BJ (cell line): ENCODE measurements around the gene MGMT. TPM values are rescaled to one million over a fixed set of nuclear protein-coding genes. Genes with fewer than 3 reads are reported as not detected.

Experiments
- CTCF ChIA-PET: fragments of 350-600 bp; formaldehyde crosslinking; extraction: SDS; loops from one replicate; lab custom pipeline; 2021; ENCODE audit warnings: antibody characterized with exemption, inconsistent platforms; lab: Yijun Ruan, JAX
- POLR2A ChIA-PET: fragments of 300-600 bp; sonication (Branson Sonifier 250); formaldehyde crosslinking; extraction: SDS; loops from one replicate; lab custom pipeline; 2021; ENCODE audit warnings: antibody characterized with exemption; lab: Charles Lee
- DNase-seq: peaks from one replicate; pipeline ENCODE4 v3.0.0-alpha.2; 2011; ENCODE audit warnings: low read depth
- H3K27me3 ChIP-seq: 2 replicates; pipeline ENCODE4 v1.6.0; 2011; ENCODE audit warnings: low read length; ENCODE audit not compliant: control insufficient read depth, insufficient read depth
- H3K36me3 ChIP-seq: 2 replicates; pipeline ENCODE4 v1.5.1; 2011; ENCODE audit warnings: low read length; ENCODE audit not compliant: control insufficient read depth, insufficient read depth
- H3K4me3 ChIP-seq: 2 replicates; pipeline ENCODE4 v1.5.1; 2011; ENCODE audit warnings: low read depth, mild to moderate bottlenecking, control low read depth, low read length
- polyA plus RNA-seq: library from polyadenylated mRNA; depleted of rRNA; stranded (reverse); fragments of >200 nt; gene quantifications from 2 replicates; pipeline ENCODE4 v1.2.3, GENCODE V29; 2011
- TF ChIP-seq, protein P1 (sequence below): IDR thresholded peaks from 2 replicates; pipeline ENCODE4 v1.5.1; 2011; ENCODE audit warnings: low read depth, mild to moderate bottlenecking, control low read depth, inconsistent platforms, low read length, moderate library complexity; ENCODE audit not compliant: insufficient read depth

MGMT gene
- polyA plus RNA-seq, 1 experiment = 21.0 TPM

DNA sequence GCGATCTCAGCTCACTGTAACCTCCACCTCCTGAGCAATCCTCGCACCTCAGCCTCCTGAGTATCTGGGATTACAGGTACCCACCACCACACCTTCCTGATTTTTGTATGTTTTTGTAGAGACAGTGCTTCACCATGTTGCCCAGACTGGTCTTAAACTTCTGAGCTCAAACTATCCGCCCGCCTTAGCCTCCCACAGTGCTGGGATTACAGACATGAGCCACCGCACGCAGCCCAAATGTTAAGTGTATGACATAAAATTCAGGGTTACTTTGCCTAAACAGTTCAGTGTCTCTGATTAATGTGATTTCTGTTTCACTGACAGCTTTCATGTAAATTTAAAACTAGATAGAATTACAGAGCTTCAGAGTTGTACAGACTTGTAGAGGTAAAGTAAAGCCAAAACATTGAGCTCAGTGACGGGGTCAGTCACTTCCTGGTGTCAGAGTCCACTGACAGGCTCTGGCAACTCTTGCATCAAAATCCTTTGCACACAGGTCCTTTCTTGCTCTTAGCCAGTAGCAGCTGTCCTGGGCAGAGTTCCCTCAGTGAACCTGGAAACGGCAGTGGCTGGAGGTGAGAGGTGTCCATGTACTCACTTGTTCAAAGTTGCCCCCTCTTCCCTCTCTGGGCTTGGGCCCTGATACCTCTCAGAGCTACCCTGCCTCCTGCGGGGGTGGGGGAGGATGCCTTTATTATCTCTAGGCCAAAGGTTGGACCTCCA, 33.7 kb downstream of the MGMT start:
- TF ChIP-seq, protein P1, sequence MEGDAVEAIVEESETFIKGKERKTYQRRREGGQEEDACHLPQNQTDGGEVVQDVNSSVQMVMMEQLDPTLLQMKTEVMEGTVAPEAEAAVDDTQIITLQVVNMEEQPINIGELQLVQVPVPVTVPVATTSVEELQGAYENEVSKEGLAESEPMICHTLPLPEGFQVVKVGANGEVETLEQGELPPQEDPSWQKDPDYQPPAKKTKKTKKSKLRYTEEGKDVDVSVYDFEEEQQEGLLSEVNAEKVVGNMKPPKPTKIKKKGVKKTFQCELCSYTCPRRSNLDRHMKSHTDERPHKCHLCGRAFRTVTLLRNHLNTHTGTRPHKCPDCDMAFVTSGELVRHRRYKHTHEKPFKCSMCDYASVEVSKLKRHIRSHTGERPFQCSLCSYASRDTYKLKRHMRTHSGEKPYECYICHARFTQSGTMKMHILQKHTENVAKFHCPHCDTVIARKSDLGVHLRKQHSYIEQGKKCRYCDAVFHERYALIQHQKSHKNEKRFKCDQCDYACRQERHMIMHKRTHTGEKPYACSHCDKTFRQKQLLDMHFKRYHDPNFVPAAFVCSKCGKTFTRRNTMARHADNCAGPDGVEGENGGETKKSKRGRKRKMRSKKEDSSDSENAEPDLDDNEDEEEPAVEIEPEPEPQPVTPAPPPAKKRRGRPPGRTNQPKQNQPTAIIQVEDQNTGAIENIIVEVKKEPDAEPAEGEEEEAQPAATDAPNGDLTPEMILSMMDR = no peak
- ChIA-PET CTCF (no interaction called here), POLR2A (no interaction called here)
- no peaks in the 10 kb centered on the region for H3K27me3 ChIP-seq
- H3K36me3 ChIP-seq = peaks cover 1% of the 10 kb centered on the region; the same call in 1 of the 2 replicates
- no peak overlapping the region for H3K4me3 ChIP-seq
- DNase-seq = no peak

DNA sequence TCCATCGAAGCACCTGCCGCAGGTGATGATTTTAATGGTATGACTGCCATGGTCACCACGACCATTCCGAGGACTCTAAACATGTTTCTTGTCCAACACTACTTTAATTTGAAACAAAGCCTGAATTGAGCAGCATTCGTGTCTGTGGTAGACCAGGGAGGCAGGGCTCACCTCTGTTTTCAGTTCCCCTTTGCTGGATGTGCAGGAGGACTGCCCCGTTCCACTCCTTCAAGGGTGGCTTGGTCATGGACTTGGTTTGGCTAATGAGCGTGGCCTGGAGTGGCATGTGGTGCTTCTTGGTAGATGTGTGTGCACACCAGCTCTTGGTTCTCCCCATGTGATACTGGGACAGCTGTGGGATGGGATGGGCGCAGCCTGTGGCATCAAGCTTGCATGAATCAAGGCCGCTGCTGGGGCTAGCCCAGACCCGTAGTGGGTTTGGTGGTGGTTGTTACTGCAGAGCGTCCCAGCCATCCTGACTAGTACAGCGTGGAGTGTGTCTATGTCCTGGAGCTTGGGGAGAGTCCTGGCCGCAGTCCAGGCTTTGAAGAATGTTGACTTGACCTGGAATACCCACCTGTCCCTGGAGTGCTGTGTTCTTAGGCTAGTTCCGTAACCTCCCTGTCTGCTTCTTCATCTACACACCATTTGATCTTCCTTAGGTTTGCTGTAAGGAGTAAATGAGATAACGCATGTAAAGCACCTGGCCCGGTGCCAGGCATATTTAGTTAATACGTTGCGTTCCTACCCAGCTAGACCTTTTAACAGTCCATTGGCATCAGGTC, 34.8 kb downstream of the MGMT start:
- peaks cover 1% of the 10 kb centered on the region; the same call in 1 of the 2 replicates for H3K36me3 ChIP-seq
- no peak overlapping the region for H3K4me3 ChIP-seq
- POLR2A ChIA-PET = no interaction called here
- CTCF ChIA-PET = no interaction called here
- H3K27me3 ChIP-seq = no peaks in the 10 kb centered on the region
- no peak for DNase-seq
- TF ChIP-seq, protein P1 = no peak

DNA sequence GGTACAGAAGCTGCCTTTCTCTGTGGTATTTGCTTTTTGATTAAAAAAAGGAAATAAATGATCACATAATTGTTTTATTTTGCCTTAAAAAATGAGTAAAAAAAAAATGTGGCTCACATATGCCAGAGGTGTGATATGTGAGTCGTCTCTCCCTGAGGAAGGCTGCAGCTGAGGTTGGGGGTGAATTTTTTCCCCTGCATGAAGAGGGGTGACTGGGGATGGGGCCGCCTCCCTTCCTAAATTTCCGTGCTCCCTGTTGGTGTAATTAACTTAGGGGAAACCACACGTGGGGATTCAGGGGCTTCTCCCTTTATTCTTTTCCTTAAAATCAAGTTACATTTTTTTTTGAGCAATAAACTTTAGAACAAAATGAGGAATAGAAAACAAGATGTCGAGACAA, 35.4 kb downstream of the MGMT start:
- Histone ChIP-seq H3K36me3 (peaks cover 1% of the 10 kb centered on the region; the same call in 1 of the 2 replicates), H3K27me3 (no peaks in the 10 kb centered on the region), H3K4me3 (no peak overlapping the region)
- ChIA-PET POLR2A (no interaction called here), CTCF (no interaction called here)
- TF ChIP-seq, protein P1 = no peak
- DNase-seq = no peak

DNA sequence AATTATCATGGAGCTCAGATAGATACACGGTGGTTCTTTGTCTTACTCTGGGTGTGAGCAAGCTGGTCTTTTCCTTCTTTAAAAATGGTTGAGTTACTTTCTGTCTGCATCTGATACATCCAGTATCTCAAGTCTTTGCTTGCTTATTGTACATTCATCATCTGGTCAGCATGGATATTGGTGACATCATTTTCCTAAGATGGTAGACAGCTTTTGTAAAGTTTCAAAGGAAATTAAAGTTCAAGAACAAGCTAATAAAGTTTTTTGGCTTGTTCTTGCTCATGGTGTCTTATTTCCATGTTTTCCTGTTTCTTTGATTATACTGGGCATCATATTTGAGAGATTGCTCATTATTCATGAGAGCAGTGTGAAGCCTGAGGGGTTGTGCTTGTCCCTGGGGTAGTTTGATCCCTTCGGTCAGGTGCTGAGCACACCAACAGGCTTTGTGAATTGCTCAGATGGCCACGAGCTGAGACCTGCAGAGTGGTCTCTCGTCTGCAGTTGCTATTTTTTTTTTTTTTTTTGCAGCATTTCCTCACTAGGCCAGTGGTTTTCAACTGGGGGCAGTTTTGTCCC, 38.5 kb downstream of the MGMT start:
- CTCF ChIA-PET = no interaction called here
- no peaks in the 10 kb centered on the region for H3K36me3 ChIP-seq
- no peak for DNase-seq
- no peaks in the 10 kb centered on the region for H3K27me3 ChIP-seq
- no peak overlapping the region for H3K4me3 ChIP-seq
- POLR2A ChIA-PET = no interaction called here
- TF ChIP-seq, protein P1 = no peak

DNA sequence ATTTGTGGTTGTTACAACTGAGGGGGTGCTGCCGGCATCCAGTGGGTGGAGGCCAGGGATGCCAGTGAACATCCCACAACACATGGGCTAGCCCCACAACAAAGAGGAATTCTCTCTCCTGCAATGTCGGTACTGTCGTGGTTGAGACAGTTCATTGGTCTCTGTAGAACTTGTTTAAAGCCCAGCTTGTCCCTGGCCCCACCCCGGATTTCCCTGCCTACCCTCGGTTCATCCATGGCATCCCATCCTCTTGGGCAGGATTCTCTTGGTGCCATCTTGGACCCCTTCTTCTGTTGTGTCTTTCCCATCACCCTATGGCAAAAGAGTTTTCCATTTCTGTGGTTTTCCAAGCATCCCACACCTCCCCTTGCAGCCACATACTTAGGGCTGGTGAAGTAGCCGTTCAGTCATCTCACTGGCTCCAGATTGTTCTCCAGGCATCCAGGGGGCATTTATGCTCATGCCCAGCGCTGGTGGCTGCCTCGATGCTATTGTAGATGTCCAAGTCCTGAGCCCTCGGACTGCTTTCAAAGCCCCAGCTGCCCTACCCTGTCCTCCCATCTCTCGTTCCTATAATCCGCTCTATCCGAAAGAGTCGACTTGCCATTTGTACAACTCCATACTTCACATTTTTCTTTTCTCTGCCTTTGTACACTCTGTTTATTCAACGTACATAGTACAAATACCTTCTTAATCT, 39.2 kb downstream of the MGMT start:
- Histone ChIP-seq H3K4me3 (no peak overlapping the region), H3K27me3 (no peaks in the 10 kb centered on the region), H3K36me3 (no peaks in the 10 kb centered on the region)
- POLR2A ChIA-PET = no interaction called here
- CTCF ChIA-PET = no interaction called here
- TF ChIP-seq, protein P1 = no peak
- DNase-seq = no peak
